Measurements from ENCODE around the gene EFNA5. TPM values are rescaled to one million over a fixed set of nuclear protein-coding genes. Genes with fewer than 3 reads are reported as not detected.

The EFNA5 gene
- total and polyA plus RNA-seq, 5 donors from 2014 or later: 0.73 TPM; not detected in 4

- no peak overlapping the region for H3K27ac Mint-ChIP-seq
- ATAC-seq (ENCODE audit: low read depth in 2 of 2): no peak
- no peaks in the 10 kb centered on the region for H3K36me3 Mint-ChIP-seq
Observed at GRCh38 chr5:107338335-107338734, 332.4 kb downstream of the EFNA5 start.

GRCh38 chr5:107337281-107337680, 333.5 kb downstream of the EFNA5 start:
- no peak for ATAC-seq (ENCODE audit: low read depth in 2 of 2)
- Histone ChIP-seq H3K9me3 (ENCODE audit: control insufficient read depth in 2 of 2, low read length in 2 of 2) (no peaks in the 10 kb centered on the region), H3K4me1 (ENCODE audit: control insufficient read depth, insufficient read depth, low read length, poor library complexity, severe bottlenecking) (no peaks in the 10 kb centered on the region), H3K36me3 (ENCODE audit: control insufficient read depth, insufficient read depth, low read length) (no peaks in the 10 kb centered on the region), H3K4me3 (ENCODE audit: low read depth, low read length) (no peak overlapping the region), H3K27me3 (ENCODE audit: control insufficient read depth, insufficient read depth, low read length) (no peaks in the 10 kb centered on the region), H3K27ac (ENCODE audit: insufficient read depth, low read length, poor library complexity, severe bottlenecking) (no peak overlapping the region)
- H3K4me3 Mint-ChIP-seq: no peak overlapping the region
- no peak for DNase-seq
- peaks cover 0 to 3% (median 0%) of the 10 kb centered on the region in 7 donors for H3K9me3 Mint-ChIP-seq
- H3K4me1 Mint-ChIP-seq: no peaks in the 10 kb centered on the region
- H3K27me3 Mint-ChIP-seq: no peaks in the 10 kb centered on the region
- no peaks in the 10 kb centered on the region for H3K36me3 Mint-ChIP-seq
- no peak overlapping the region for H3K27ac Mint-ChIP-seq

More at GRCh38 chr5:107338335-107338734, 332.4 kb downstream of the EFNA5 start:
- no peaks in the 10 kb centered on the region for H3K27me3 ChIP-seq (ENCODE audit: control insufficient read depth, insufficient read depth, low read length)
- H3K27me3 Mint-ChIP-seq: no peaks in the 10 kb centered on the region
- H3K36me3 ChIP-seq (ENCODE audit: control insufficient read depth, insufficient read depth, low read length): no peaks in the 10 kb centered on the region
- H3K4me1 Mint-ChIP-seq: no peaks in the 10 kb centered on the region
- H3K4me3 Mint-ChIP-seq: no peak overlapping the region
- no peak overlapping the region for H3K4me3 ChIP-seq (ENCODE audit: low read depth, low read length)
- H3K9me3 ChIP-seq (ENCODE audit: control insufficient read depth in 2 of 2, low read length in 2 of 2): no peaks in the 10 kb centered on the region
- no peaks in the 10 kb centered on the region for H3K4me1 ChIP-seq (ENCODE audit: control insufficient read depth, insufficient read depth, low read length, poor library complexity, severe bottlenecking)
- no peak overlapping the region for H3K27ac ChIP-seq (ENCODE audit: insufficient read depth, low read length, poor library complexity, severe bottlenecking)
- no peak for DNase-seq
- H3K9me3 Mint-ChIP-seq: peaks cover 0 to 2% (median 0%) of the 10 kb centered on the region in 7 donors

GRCh38 chr5:107331882-107332281, 338.9 kb downstream of the EFNA5 start:
- H3K9me3 ChIP-seq (ENCODE audit: control insufficient read depth in 2 of 2, low read length in 2 of 2): no peaks in the 10 kb centered on the region
- H3K4me1 ChIP-seq (ENCODE audit: control insufficient read depth, insufficient read depth, low read length, poor library complexity, severe bottlenecking): no peaks in the 10 kb centered on the region
- H3K4me3 ChIP-seq (ENCODE audit: low read depth, low read length): no peak overlapping the region
- Mint-ChIP-seq H3K9me3 (peaks cover 0 to 4% (median 0%) of the 10 kb centered on the region in 7 donors), H3K4me1 (no peaks in the 10 kb centered on the region), H3K27ac (no peak overlapping the region), H3K4me3 (no peak overlapping the region), H3K27me3 (no peaks in the 10 kb centered on the region), H3K36me3 (no peaks in the 10 kb centered on the region)
- H3K27me3 ChIP-seq (ENCODE audit: control insufficient read depth, insufficient read depth, low read length): no peaks in the 10 kb centered on the region
- DNase-seq: no peak
- no peaks in the 10 kb centered on the region for H3K36me3 ChIP-seq (ENCODE audit: control insufficient read depth, insufficient read depth, low read length)
- H3K27ac ChIP-seq (ENCODE audit: insufficient read depth, low read length, poor library complexity, severe bottlenecking): no peak overlapping the region
- no peak for ATAC-seq (ENCODE audit: low read depth in 2 of 2)

- Histone ChIP-seq H3K4me3 (ENCODE audit: low read depth, low read length) (no peak overlapping the region), H3K27ac (ENCODE audit: insufficient read depth, low read length, poor library complexity, severe bottlenecking) (no peak overlapping the region), H3K9me3 (ENCODE audit: control insufficient read depth in 2 of 2, low read length in 2 of 2) (no peaks in the 10 kb centered on the region), H3K27me3 (ENCODE audit: control insufficient read depth, insufficient read depth, low read length) (no peaks in the 10 kb centered on the region), H3K36me3 (ENCODE audit: control insufficient read depth, insufficient read depth, low read length) (no peaks in the 10 kb centered on the region), H3K4me1 (ENCODE audit: control insufficient read depth, insufficient read depth, low read length, poor library complexity, severe bottlenecking) (no peaks in the 10 kb centered on the region)
- Mint-ChIP-seq H3K27me3 (no peaks in the 10 kb centered on the region), H3K36me3 (no peaks in the 10 kb centered on the region), H3K27ac (no peak overlapping the region), H3K4me1 (no peaks in the 10 kb centered on the region), H3K4me3 (no peak overlapping the region), H3K9me3 (peaks cover 0 to 4% (median 0%) of the 10 kb centered on the region in 7 donors)
- ATAC-seq (ENCODE audit: low read depth in 2 of 2): no peak
- DNase-seq: no peak
Observed at GRCh38 chr5:107331312-107331711, 339.4 kb downstream of the EFNA5 start.

- Histone ChIP-seq H3K9me3 (ENCODE audit: control insufficient read depth in 2 of 2, low read length in 2 of 2) (no peaks in the 10 kb centered on the region), H3K27me3 (ENCODE audit: control insufficient read depth, insufficient read depth, low read length) (no peaks in the 10 kb centered on the region), H3K4me3 (ENCODE audit: low read depth, low read length) (no peak overlapping the region), H3K36me3 (ENCODE audit: control insufficient read depth, insufficient read depth, low read length) (no peaks in the 10 kb centered on the region), H3K27ac (ENCODE audit: insufficient read depth, low read length, poor library complexity, severe bottlenecking) (no peak overlapping the region), H3K4me1 (ENCODE audit: control insufficient read depth, insufficient read depth, low read length, poor library complexity, severe bottlenecking) (no peaks in the 10 kb centered on the region)
- Mint-ChIP-seq H3K9me3 (peaks cover 0 to 4% (median 0%) of the 10 kb centered on the region in 7 donors), H3K27ac (no peak overlapping the region), H3K36me3 (no peaks in the 10 kb centered on the region), H3K4me1 (no peaks in the 10 kb centered on the region), H3K27me3 (no peaks in the 10 kb centered on the region), H3K4me3 (no peak overlapping the region)
- ATAC-seq (ENCODE audit: low read depth in 2 of 2) (no peak), DNase-seq (no peak)
Observed at GRCh38 chr5:107330903-107331302, 339.8 kb downstream of the EFNA5 start.

GRCh38 chr5:107329850-107330249, 340.9 kb downstream of the EFNA5 start:
- Mint-ChIP-seq H3K27ac (no peak overlapping the region), H3K4me3 (no peak overlapping the region), H3K36me3 (no peaks in the 10 kb centered on the region), H3K27me3 (no peaks in the 10 kb centered on the region), H3K4me1 (no peaks in the 10 kb centered on the region), H3K9me3 (peaks cover 0 to 4% (median 0%) of the 10 kb centered on the region in 7 donors)
- DNase-seq (no peak), ATAC-seq (ENCODE audit: low read depth in 2 of 2) (no peak)
- H3K4me1 ChIP-seq (ENCODE audit: control insufficient read depth, insufficient read depth, low read length, poor library complexity, severe bottlenecking): no peaks in the 10 kb centered on the region
- H3K4me3 ChIP-seq (ENCODE audit: low read depth, low read length): no peak overlapping the region
- no peaks in the 10 kb centered on the region for H3K9me3 ChIP-seq (ENCODE audit: control insufficient read depth in 2 of 2, low read length in 2 of 2)
- no peaks in the 10 kb centered on the region for H3K36me3 ChIP-seq (ENCODE audit: control insufficient read depth, insufficient read depth, low read length)
- no peak overlapping the region for H3K27ac ChIP-seq (ENCODE audit: insufficient read depth, low read length, poor library complexity, severe bottlenecking)
- H3K27me3 ChIP-seq (ENCODE audit: control insufficient read depth, insufficient read depth, low read length): no peaks in the 10 kb centered on the region

Data from CD4-positive, CD25-positive, alpha-beta regulatory T cell (primary cell).